Tibial artery (tissue), 4 donors: ENCODE results near the gene BCL2A1.
"Not testable (repeated sequence)": the region's sequence is repeated elsewhere in the genome, so short reads cannot be mapped to it uniquely, and the experiment has no call there.

Experiments
- DNase-seq, 2 donors: peaks; one replicate each; pipeline ENCODE4 v3.0.0-alpha.2; 2019
- H3K27ac ChIP-seq, 2 donors: fragments of 200-600 bp; sonication (generic) in 1 of 2; 1 replicate in 1 of 2; 2 replicates in 1 of 2; pipeline ENCODE4 v1.5.1; 2018 to 2019; ENCODE audit warnings: mild to moderate bottlenecking in 1 of 2
- H3K27me3 ChIP-seq, 2 donors: fragments of 200-600 bp; sonication (generic) in 1 of 2; one replicate each; pipeline versions ENCODE4 v1.5.1 to v1.6.0; 2016 to 2019
- H3K36me3 ChIP-seq, 3 donors: fragments of 200-600 bp; sonication (generic) in 2 of 3; one replicate each; pipeline ENCODE4 v1.5.1; 2016 to 2019; ENCODE audit warnings: mild to moderate bottlenecking in 2 of 3
- H3K4me1 ChIP-seq, 4 donors: fragments of 200-600 bp; sonication (generic) in 2 of 4; 1 replicate in 3 of 4; 2 replicates in 1 of 4; pipeline ENCODE4 v1.5.1; 2016 to 2019
- H3K4me3 ChIP-seq, 2 donors: fragments of 200-600 bp; sonication (generic) in 1 of 2; 1 replicate in 1 of 2; 2 replicates in 1 of 2; pipeline ENCODE4 v1.5.1; 2018 to 2019; ENCODE audit warnings: mild to moderate bottlenecking in 2 of 2
- H3K9me3 ChIP-seq, 3 donors: fragments of 200-600 bp; sonication (generic) in 1 of 3; one replicate each; pipeline ENCODE4 v1.5.1; 2016 to 2019
- intact Hi-C: fragments of 100-400 bp; cut with DNase I; formaldehyde crosslinking; loops from one replicate; pipeline ENCODE4 v1.15.0; 2023; ENCODE audit warnings: low total_unique reads
- TF ChIP-seq, protein P1 (sequence below), 2 experiments: fragments of 200-600 bp in 1 of 2; fragments of 450-650 bp in 1 of 2; IDR thresholded peaks; one replicate each; pipeline ENCODE4 v1.5.1; 2017 to 2019; ENCODE audit warnings: antibody characterized with exemption in 2 of 2, mild to moderate bottlenecking in 1 of 2, moderate library complexity in 1 of 2

BCL2A1 gene

DNA sequence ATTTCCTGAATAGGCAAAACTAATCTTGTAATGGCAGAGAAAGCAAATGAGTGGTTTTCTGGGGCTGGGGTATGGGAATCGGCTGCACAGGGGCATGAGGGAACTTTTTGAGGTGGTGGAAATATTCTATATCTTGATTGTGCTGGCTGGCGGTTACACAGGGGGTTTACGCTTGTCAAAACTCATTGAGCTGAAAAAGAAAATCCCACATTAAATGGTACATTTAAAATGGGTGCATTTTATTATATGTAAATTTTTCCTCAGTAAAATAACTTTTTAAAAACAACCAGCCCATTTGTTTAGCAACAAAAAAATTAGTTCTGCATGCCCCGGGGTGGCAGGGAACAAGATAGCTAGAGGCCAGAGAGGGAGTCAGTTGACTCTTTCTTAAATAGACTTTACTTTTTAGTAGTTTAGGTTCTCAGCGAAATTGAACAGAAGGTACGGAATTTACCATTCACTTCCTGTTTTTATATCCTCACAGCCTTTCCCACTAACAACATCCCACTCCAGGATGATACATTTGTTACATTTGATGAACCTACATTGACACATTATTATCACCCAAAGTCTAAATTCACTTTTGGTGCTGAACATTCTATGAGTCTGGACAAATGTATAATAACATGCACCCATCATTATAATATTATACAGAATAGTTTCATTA, 41.2 kb upstream of the BCL2A1 start:
- no peak overlapping the region for H3K27ac ChIP-seq
- H3K9me3 ChIP-seq: no peaks in the 10 kb centered on the region
- intact Hi-C loops: no loop called here
- no peak for DNase-seq
- no peaks in the 10 kb centered on the region for H3K4me1 ChIP-seq
- H3K36me3 ChIP-seq: no peaks in the 10 kb centered on the region
- no peak overlapping the region for H3K4me3 ChIP-seq
- TF ChIP-seq, protein P1, sequence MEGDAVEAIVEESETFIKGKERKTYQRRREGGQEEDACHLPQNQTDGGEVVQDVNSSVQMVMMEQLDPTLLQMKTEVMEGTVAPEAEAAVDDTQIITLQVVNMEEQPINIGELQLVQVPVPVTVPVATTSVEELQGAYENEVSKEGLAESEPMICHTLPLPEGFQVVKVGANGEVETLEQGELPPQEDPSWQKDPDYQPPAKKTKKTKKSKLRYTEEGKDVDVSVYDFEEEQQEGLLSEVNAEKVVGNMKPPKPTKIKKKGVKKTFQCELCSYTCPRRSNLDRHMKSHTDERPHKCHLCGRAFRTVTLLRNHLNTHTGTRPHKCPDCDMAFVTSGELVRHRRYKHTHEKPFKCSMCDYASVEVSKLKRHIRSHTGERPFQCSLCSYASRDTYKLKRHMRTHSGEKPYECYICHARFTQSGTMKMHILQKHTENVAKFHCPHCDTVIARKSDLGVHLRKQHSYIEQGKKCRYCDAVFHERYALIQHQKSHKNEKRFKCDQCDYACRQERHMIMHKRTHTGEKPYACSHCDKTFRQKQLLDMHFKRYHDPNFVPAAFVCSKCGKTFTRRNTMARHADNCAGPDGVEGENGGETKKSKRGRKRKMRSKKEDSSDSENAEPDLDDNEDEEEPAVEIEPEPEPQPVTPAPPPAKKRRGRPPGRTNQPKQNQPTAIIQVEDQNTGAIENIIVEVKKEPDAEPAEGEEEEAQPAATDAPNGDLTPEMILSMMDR (IDR thresholded peaks at IDR 0.05): no peak
- no peaks in the 10 kb centered on the region for H3K27me3 ChIP-seq

DNA sequence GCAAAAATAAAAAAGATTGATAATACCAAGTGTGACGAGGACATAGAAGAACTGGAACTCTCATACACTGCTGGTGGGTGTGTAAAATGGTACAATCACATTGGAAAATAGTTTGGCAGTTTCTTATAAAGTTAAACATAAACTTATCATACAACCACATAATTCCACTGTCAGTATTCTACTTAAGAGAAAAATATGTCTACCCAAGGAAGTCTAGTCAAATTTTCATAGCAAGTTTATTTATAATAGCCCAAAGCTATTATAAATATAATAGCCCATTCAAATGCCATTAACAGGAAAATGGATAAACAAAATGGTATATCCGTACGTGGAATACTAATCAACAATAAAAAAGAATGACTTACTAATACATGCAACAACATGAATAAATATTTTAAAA, 40.6 kb upstream of the BCL2A1 start:
- H3K27ac ChIP-seq: no peak overlapping the region

DNA sequence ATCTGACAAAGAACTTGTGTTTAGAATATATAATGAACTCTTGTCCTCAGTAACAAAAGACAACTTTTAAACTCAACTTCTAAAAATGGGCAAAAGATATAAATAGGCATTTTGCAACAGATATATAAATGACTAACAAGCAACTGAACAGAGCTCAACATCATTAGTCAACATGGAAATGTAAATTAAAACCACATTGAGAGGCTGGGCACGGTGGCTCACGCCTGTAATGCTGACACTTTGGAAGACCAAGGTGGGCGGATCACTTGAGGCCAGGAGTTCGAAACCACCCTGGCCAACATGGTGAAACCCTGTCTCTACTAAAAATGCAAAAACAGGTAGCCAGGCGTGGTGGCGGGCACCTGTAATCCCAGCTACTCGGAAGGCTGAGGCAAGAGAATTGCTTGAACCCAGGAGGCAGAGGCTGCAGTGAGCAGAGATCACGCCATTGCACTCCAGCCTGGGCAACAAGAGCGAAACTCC, 40.1 kb upstream of the BCL2A1 start:
- H3K9me3 ChIP-seq, intact Hi-C loops, H3K27ac ChIP-seq, H3K4me1 ChIP-seq, DNase-seq, H3K27me3 ChIP-seq, H3K4me3 ChIP-seq, H3K36me3 ChIP-seq: not testable (repeated sequence)

More for the DNA sequence above, 40.6 kb upstream of the BCL2A1 start:
- H3K27me3 ChIP-seq: no peaks in the 10 kb centered on the region
- H3K4me1 ChIP-seq: no peaks in the 10 kb centered on the region
- no peak for DNase-seq
- no peaks in the 10 kb centered on the region for H3K9me3 ChIP-seq
- intact Hi-C loops: no loop called here
- TF ChIP-seq, protein P1 (IDR thresholded peaks at IDR 0.05): no peak
- no peak overlapping the region for H3K4me3 ChIP-seq
- H3K36me3 ChIP-seq: no peaks in the 10 kb centered on the region

DNA sequence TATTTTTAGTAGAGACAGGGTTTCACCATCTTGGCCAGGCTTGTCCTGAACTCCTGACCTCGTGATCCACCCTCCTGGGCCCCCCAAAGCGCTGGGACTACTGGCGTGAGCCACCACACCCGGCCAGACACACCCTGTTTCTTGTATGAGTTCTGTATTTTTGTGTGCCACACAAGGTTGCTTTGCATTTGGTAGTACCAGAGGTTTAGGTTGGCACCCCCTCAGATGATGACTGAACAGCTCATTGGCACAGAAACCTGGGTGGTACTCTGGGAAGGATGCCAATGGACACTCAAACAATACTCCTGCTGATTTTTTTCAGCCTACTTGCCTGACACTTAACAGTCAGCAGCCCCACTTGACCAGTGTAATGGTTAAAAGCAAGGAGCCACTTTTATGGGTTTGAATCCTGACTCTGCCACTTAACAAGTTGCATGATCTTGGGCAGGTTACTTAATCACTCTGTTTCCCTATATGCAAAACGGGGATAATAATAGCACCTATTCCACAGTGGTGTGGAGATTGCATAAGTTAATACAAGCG, 39.2 kb upstream of the BCL2A1 start:
- intact Hi-C loops: no loop called here
- DNase-seq: no peak
- no peaks in the 10 kb centered on the region for H3K4me1 ChIP-seq
- H3K36me3 ChIP-seq: no peaks in the 10 kb centered on the region
- H3K27ac ChIP-seq: no peak overlapping the region
- H3K27me3 ChIP-seq: no peaks in the 10 kb centered on the region
- H3K4me3 ChIP-seq: no peak overlapping the region
- TF ChIP-seq, protein P1 (IDR thresholded peaks at IDR 0.05): no peak
- H3K9me3 ChIP-seq: no peaks in the 10 kb centered on the region

DNA sequence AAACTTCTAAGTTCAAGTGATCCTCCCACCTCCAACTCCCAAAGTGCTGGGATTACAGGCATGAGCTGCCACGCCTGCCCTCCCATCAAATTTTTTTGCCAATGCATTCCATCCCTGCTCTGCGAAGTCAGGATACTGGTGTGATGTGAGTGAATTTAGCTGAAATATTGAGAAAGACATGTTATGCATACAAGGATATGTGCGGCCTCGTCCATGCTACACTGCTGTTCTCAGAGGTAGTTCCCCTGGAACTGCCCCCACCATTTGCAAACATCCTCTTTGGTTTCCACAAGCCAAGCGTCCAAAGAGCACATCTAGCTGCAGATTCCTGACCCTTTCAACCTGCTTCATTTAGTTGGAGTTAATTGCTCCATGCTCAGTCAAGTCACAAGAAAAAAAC, 36.5 kb upstream of the BCL2A1 start:
- Histone ChIP-seq H3K9me3 (no peaks in the 10 kb centered on the region), H3K27me3 (no peaks in the 10 kb centered on the region), H3K4me1 (no peaks in the 10 kb centered on the region), H3K27ac (no peak overlapping the region), H3K4me3 (no peak overlapping the region), H3K36me3 (no peaks in the 10 kb centered on the region)
- DNase-seq: no peak
- TF ChIP-seq, protein P1 (IDR thresholded peaks at IDR 0.05): no peak
- intact Hi-C loops: no loop called here

DNA sequence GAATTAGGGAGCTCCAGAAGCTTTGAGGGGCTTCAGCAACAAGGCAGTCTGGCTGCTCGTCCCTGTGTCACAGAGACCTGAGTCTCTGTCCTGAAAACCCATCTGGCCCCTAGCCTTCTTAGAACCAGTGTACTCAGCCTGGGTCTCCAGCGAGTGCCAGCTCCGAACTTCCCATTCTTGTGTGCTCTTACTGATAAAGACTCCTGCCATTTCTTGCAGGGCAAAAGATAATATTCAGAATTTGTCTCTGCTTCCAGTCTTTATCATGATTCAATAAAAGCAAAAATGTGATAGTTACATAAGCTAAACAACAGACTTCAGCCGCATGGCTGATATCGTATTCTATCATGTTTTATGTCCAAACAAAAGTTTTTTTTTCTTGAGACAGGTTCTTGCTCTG, 36.0 kb upstream of the BCL2A1 start:
- H3K27ac ChIP-seq: no peak overlapping the region

More for the DNA sequence above, 36.0 kb upstream of the BCL2A1 start:
- H3K4me3 ChIP-seq: no peak overlapping the region
- DNase-seq: no peak
- intact Hi-C loops: no loop called here
- TF ChIP-seq, protein P1 (IDR thresholded peaks at IDR 0.05): no peak
- H3K4me1 ChIP-seq: no peaks in the 10 kb centered on the region
- H3K36me3 ChIP-seq: no peaks in the 10 kb centered on the region
- no peaks in the 10 kb centered on the region for H3K9me3 ChIP-seq
- no peaks in the 10 kb centered on the region for H3K27me3 ChIP-seq
